Suprapubic skin (tissue), 4 donors: Measurements from ENCODE around the gene REC114.

Source experiments
- POLR2A ChIP-seq, 2 donors: fragments of 450-650 bp; IDR thresholded peaks; one replicate each; pipeline ENCODE4 v1.6.1; 2017; ENCODE audit warnings: antibody characterized with exemption in 2 of 2, mild to moderate bottlenecking in 2 of 2, moderate library complexity in 2 of 2
- POLR2AphosphoS5 ChIP-seq, 3 donors: sonication (generic); formaldehyde crosslinking; IDR thresholded peaks; one replicate each; pipeline ENCODE4 v1.6.1; 2017; ENCODE audit warnings: antibody characterized with exemption in 3 of 3

DNA sequence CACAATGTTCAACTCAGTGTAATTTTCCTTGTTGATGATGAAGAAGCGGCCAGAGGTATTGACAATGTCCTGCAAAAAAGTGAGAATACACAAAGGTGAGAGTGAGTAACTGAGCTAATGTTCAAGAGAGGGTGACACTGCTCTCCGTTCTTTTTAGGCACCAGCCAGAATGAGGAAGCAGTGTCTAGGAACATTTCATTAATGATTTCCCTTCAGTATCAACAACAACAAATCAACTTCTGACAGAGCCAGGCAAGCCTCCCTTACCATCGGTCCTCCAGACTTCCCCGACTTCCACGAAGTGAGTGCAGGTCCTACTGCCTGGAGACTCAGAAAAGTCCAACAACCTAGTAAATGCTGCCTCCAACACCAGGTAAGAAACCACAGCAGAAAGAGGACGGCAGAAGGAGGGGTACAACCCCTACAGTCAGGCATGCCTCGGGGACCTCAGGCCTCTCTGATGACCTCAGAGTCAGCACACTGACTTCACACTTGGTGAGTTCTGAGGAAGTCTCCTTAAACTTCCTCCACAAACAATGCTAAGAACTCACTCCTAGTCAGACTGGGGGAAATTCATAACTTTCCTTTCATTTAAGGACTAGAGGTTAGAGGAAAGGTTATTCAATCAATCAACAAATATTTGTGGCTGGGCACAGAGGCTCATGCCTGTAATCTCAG lies 127.5 kb downstream of the REC114 start:
- TF ChIP-seq POLR2A (IDR thresholded peaks at IDR 0.05) (no peak), POLR2AphosphoS5 (IDR thresholded peaks at IDR 0.05) (no peak)
